HEK293 (cell line): ENCODE data around the gene PDPK1.

Source experiments
- CTCF ChIA-PET: fragments of 350-600 bp; formaldehyde crosslinking; extraction: SDS; loops from one replicate; lab custom pipeline; 2021; ENCODE audit warnings: antibody characterized with exemption; lab: Yijun Ruan, JAX
- POLR2A ChIA-PET: fragments of 300-600 bp; formaldehyde crosslinking; extraction: SDS; loops from one replicate; lab custom pipeline; 2020; ENCODE audit warnings: antibody characterized with exemption, inconsistent platforms; lab: Yijun Ruan, JAX
- H3K27ac ChIP-seq: fragments of 200-500 bp; sonication (Bioruptor generic); 2 replicates; pipeline ENCODE4 v1.5.1; 2014; ENCODE audit warnings: low read depth, low read length, control low read depth, inconsistent platforms; ENCODE audit errors: extremely low read depth
- H3K36me3 ChIP-seq, 2 experiments: fragments of 200-500 bp in 1 of 2; sonication (Bioruptor generic) in 1 of 2; 1 replicate in 1 of 2; 2 replicates in 1 of 2; pipeline ENCODE4 v1.5.1; 2014 to 2017; ENCODE audit warnings: inconsistent platforms in 2 of 2, low read length in 2 of 2; ENCODE audit not compliant: control insufficient read depth in 2 of 2, insufficient read depth in 1 of 2
- H3K4me1 ChIP-seq: fragments of 200-500 bp; sonication (Bioruptor generic); 2 replicates; pipeline ENCODE4 v1.5.1; 2014; ENCODE audit warnings: mild to moderate bottlenecking, low read length, inconsistent platforms; ENCODE audit not compliant: control insufficient read depth, insufficient read depth
- H3K4me3 ChIP-seq: 2 replicates; pipeline ENCODE4 v1.5.1; 2011; ENCODE audit warnings: low read depth, mild to moderate bottlenecking, control low read depth, low read length, moderate library complexity
- H3K9me3 ChIP-seq: fragments of 200-500 bp; sonication (Bioruptor generic); 2 replicates; pipeline ENCODE4 v1.5.1; 2014; ENCODE audit warnings: low read depth, low read length, inconsistent platforms; ENCODE audit not compliant: control insufficient read depth, insufficient read depth
- GFI1B ChIP-seq: fragments of 450-650 bp; formaldehyde crosslinking; IDR thresholded peaks from 2 replicates; pipeline ENCODE4 v1.5.1; 2016; ENCODE audit warnings: missing biosample characterization, missing genetic modification characterization
- GLI2 ChIP-seq: fragments of 450-650 bp; formaldehyde crosslinking; IDR thresholded peaks from 2 replicates; pipeline ENCODE4; 2017; ENCODE audit warnings: missing biosample characterization, missing genetic modification characterization, low read depth, borderline replicate concordance
- REPIN1 ChIP-seq: fragments of 450-650 bp; formaldehyde crosslinking; IDR thresholded peaks from 2 replicates; pipeline ENCODE4 v1.5.1; 2017; ENCODE audit warnings: missing biosample characterization, missing genetic modification characterization, low read depth
- ZNF121 ChIP-seq: fragments of 450-650 bp; formaldehyde crosslinking; IDR thresholded peaks from 2 replicates; pipeline ENCODE4 v1.5.1; 2016; ENCODE audit warnings: missing biosample characterization, missing genetic modification characterization
- ZNF132 ChIP-seq: fragments of 450-650 bp; formaldehyde crosslinking; IDR thresholded peaks from 2 replicates; pipeline ENCODE4 v1.5.1; 2017; ENCODE audit warnings: missing biosample characterization, missing genetic modification characterization, borderline replicate concordance
- ZNF23 ChIP-seq: fragments of 450-650 bp; formaldehyde crosslinking; IDR thresholded peaks from 2 replicates; pipeline ENCODE4 v1.5.1; 2016; ENCODE audit warnings: missing biosample characterization, missing genetic modification characterization, borderline replicate concordance
- ZNF560 ChIP-seq: fragments of 450-650 bp; formaldehyde crosslinking; IDR thresholded peaks from 2 replicates; pipeline ENCODE4 v1.5.1; 2017; ENCODE audit warnings: missing biosample characterization, missing genetic modification characterization, borderline replicate concordance
- ZNF660 ChIP-seq: fragments of 450-650 bp; IDR thresholded peaks from 2 replicates; pipeline ENCODE4 v1.5.1; 2018; ENCODE audit warnings: missing biosample characterization, mild to moderate bottlenecking, missing genetic modification characterization
- ZXDB ChIP-seq: fragments of 450-650 bp; formaldehyde crosslinking; IDR thresholded peaks from 2 replicates; pipeline ENCODE4 v1.5.1; 2016; ENCODE audit warnings: missing biosample characterization, missing genetic modification characterization
- TF ChIP-seq, protein P1 (sequence below): fragments of 450-650 bp; formaldehyde crosslinking; IDR thresholded peaks from 2 replicates; pipeline ENCODE4 v1.5.0; 2017; ENCODE audit warnings: missing biosample characterization, missing genetic modification characterization, borderline replicate concordance
- TF ChIP-seq, protein P2 (sequence below): fragments of 450-650 bp; formaldehyde crosslinking; IDR thresholded peaks from 2 replicates; pipeline ENCODE4 v1.5.1; 2016; ENCODE audit warnings: missing biosample characterization, missing genetic modification characterization, borderline replicate concordance
- TF ChIP-seq, protein P3 (sequence below): fragments of 450-650 bp; formaldehyde crosslinking; optimal IDR thresholded peaks from 2 replicates; pipeline ENCODE3; 2016; ENCODE audit warnings: missing biosample characterization, mild to moderate bottlenecking, missing genetic modification characterization
- TF ChIP-seq, protein P4 (sequence below): fragments of 450-650 bp; IDR thresholded peaks from 2 replicates; pipeline ENCODE4 v1.5.1; 2018; ENCODE audit warnings: missing biosample characterization, missing genetic modification characterization
- TF ChIP-seq, protein P5 (sequence below): fragments of 450-650 bp; formaldehyde crosslinking; IDR thresholded peaks from 2 replicates; pipeline ENCODE4 v1.5.1; 2016; ENCODE audit warnings: missing biosample characterization, missing genetic modification characterization, low read depth
- TF ChIP-seq, protein P6 (sequence below): fragments of 450-650 bp; formaldehyde crosslinking; IDR thresholded peaks from 2 replicates; pipeline ENCODE4 v1.5.1; 2017; ENCODE audit warnings: missing biosample characterization, mild to moderate bottlenecking, missing genetic modification characterization, moderate library complexity

PDPK1 gene

DNA sequence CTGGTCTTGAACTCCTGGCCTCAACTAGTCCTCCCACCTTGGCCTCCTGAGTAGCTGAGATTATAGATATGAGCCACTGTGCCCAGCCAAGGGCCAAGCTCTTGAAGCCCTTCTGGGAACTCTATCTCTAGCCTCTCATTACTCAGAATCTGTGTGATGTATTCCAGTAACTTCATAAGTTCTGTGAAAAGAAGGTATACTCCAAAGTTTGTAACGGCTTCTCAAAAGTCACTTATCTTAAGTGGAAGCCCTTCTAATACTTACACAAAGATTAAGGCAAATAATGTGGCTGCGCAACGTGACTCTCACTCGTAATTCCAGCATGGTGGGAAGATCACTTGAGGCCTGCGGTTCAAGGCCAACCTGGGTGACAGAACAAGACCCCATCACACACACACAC lies 43.2 kb upstream of the PDPK1 start:
- Histone ChIP-seq H3K4me3 (no peak overlapping the region), H3K4me1 (no peaks in the 10 kb centered on the region), H3K27ac (no peak overlapping the region), H3K36me3 (peaks cover 0 to 41% of the 10 kb centered on the region in 2 experiments; a peak in 2 of 3 replicates), H3K9me3 (no peaks in the 10 kb centered on the region)
- ChIA-PET CTCF (interaction anchor here (0.7 kb wide), 1 partner anchor 65 kb away, joined by 3 read pairs; no protein-coding TSS in a partner anchor), POLR2A (interaction anchor here (0.8 kb wide), 1 partner anchor 243 kb away, joined by 3 read pairs; no protein-coding TSS in a partner anchor)
- no peak for TF ChIP-seq GLI2 (tag by site-specific recombination)
- TF ChIP-seq, protein P1, sequence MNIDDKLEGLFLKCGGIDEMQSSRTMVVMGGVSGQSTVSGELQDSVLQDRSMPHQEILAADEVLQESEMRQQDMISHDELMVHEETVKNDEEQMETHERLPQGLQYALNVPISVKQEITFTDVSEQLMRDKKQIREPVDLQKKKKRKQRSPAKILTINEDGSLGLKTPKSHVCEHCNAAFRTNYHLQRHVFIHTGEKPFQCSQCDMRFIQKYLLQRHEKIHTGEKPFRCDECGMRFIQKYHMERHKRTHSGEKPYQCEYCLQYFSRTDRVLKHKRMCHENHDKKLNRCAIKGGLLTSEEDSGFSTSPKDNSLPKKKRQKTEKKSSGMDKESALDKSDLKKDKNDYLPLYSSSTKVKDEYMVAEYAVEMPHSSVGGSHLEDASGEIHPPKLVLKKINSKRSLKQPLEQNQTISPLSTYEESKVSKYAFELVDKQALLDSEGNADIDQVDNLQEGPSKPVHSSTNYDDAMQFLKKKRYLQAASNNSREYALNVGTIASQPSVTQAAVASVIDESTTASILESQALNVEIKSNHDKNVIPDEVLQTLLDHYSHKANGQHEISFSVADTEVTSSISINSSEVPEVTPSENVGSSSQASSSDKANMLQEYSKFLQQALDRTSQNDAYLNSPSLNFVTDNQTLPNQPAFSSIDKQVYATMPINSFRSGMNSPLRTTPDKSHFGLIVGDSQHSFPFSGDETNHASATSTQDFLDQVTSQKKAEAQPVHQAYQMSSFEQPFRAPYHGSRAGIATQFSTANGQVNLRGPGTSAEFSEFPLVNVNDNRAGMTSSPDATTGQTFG (tag by site-specific recombination) = no peak
- no peak for TF ChIP-seq GFI1B (tag by site-specific recombination)
- TF ChIP-seq ZNF23 (tag by site-specific recombination) = no peak
- TF ChIP-seq ZNF121 = no peak

DNA sequence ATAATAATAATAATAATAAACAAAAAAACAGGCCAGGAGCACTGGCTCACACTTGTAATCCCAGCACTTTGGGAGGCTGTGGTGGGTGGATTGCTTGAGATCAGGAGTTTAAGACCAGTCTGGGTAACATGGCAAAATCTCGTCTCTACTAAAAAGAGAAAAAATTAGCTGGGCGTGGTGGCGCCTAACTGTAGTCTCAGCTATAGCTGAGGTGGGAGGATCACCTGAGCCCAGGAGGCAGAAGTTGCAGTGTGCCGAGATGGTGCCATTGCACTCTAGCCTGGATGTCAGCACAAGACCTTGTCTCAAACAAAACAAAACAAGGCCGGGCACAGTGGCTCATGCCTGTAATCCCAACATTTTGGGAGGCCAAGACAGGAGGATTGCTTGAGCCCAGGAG lies 42.8 kb upstream of the PDPK1 start:
- CTCF ChIA-PET = interaction anchor here (0.7 kb wide), 1 partner anchor 65 kb away, joined by 3 read pairs; no protein-coding TSS in a partner anchor
- Histone ChIP-seq H3K36me3 (peaks cover 0 to 41% of the 10 kb centered on the region in 2 experiments; a peak in 2 of 3 replicates), H3K4me3 (no peak overlapping the region), H3K9me3 (no peaks in the 10 kb centered on the region), H3K27ac (no peak overlapping the region), H3K4me1 (no peaks in the 10 kb centered on the region)
- POLR2A ChIA-PET = interaction anchor here (0.8 kb wide), 1 partner anchor 243 kb away, joined by 3 read pairs; no protein-coding TSS in a partner anchor
- TF ChIP-seq REPIN1 (tag by site-specific recombination) (no peak), ZXDB (tag by site-specific recombination) (no peak), ZNF132 (tag by site-specific recombination) (no peak), ZNF660 (no peak), ZNF560 (tag by site-specific recombination) (no peak)
- TF ChIP-seq, protein P2, sequence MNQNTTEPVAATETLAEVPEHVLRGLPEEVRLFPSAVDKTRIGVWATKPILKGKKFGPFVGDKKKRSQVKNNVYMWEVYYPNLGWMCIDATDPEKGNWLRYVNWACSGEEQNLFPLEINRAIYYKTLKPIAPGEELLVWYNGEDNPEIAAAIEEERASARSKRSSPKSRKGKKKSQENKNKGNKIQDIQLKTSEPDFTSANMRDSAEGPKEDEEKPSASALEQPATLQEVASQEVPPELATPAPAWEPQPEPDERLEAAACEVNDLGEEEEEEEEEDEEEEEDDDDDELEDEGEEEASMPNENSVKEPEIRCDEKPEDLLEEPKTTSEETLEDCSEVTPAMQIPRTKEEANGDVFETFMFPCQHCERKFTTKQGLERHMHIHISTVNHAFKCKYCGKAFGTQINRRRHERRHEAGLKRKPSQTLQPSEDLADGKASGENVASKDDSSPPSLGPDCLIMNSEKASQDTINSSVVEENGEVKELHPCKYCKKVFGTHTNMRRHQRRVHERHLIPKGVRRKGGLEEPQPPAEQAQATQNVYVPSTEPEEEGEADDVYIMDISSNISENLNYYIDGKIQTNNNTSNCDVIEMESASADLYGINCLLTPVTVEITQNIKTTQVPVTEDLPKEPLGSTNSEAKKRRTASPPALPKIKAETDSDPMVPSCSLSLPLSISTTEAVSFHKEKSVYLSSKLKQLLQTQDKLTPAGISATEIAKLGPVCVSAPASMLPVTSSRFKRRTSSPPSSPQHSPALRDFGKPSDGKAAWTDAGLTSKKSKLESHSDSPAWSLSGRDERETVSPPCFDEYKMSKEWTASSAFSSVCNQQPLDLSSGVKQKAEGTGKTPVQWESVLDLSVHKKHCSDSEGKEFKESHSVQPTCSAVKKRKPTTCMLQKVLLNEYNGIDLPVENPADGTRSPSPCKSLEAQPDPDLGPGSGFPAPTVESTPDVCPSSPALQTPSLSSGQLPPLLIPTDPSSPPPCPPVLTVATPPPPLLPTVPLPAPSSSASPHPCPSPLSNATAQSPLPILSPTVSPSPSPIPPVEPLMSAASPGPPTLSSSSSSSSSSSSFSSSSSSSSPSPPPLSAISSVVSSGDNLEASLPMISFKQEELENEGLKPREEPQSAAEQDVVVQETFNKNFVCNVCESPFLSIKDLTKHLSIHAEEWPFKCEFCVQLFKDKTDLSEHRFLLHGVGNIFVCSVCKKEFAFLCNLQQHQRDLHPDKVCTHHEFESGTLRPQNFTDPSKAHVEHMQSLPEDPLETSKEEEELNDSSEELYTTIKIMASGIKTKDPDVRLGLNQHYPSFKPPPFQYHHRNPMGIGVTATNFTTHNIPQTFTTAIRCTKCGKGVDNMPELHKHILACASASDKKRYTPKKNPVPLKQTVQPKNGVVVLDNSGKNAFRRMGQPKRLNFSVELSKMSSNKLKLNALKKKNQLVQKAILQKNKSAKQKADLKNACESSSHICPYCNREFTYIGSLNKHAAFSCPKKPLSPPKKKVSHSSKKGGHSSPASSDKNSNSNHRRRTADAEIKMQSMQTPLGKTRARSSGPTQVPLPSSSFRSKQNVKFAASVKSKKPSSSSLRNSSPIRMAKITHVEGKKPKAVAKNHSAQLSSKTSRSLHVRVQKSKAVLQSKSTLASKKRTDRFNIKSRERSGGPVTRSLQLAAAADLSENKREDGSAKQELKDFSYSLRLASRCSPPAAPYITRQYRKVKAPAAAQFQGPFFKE (tag by site-specific recombination) = no peak
- TF ChIP-seq, protein P3, sequence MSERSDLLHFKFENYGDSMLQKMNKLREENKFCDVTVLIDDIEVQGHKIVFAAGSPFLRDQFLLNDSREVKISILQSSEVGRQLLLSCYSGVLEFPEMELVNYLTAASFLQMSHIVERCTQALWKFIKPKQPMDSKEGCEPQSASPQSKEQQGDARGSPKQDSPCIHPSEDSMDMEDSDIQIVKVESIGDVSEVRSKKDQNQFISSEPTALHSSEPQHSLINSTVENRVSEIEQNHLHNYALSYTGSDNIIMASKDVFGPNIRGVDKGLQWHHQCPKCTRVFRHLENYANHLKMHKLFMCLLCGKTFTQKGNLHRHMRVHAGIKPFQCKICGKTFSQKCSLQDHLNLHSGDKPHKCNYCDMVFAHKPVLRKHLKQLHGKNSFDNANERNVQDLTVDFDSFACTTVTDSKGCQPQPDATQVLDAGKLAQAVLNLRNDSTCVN = no peak
- TF ChIP-seq, protein P4, sequence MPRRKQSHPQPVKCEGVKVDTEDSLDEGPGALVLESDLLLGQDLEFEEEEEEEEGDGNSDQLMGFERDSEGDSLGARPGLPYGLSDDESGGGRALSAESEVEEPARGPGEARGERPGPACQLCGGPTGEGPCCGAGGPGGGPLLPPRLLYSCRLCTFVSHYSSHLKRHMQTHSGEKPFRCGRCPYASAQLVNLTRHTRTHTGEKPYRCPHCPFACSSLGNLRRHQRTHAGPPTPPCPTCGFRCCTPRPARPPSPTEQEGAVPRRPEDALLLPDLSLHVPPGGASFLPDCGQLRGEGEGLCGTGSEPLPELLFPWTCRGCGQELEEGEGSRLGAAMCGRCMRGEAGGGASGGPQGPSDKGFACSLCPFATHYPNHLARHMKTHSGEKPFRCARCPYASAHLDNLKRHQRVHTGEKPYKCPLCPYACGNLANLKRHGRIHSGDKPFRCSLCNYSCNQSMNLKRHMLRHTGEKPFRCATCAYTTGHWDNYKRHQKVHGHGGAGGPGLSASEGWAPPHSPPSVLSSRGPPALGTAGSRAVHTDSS = no peak
- TF ChIP-seq, protein P5, sequence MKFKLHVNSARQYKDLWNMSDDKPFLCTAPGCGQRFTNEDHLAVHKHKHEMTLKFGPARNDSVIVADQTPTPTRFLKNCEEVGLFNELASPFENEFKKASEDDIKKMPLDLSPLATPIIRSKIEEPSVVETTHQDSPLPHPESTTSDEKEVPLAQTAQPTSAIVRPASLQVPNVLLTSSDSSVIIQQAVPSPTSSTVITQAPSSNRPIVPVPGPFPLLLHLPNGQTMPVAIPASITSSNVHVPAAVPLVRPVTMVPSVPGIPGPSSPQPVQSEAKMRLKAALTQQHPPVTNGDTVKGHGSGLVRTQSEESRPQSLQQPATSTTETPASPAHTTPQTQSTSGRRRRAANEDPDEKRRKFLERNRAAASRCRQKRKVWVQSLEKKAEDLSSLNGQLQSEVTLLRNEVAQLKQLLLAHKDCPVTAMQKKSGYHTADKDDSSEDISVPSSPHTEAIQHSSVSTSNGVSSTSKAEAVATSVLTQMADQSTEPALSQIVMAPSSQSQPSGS (tag by site-specific recombination) = no peak
- TF ChIP-seq, protein P6, sequence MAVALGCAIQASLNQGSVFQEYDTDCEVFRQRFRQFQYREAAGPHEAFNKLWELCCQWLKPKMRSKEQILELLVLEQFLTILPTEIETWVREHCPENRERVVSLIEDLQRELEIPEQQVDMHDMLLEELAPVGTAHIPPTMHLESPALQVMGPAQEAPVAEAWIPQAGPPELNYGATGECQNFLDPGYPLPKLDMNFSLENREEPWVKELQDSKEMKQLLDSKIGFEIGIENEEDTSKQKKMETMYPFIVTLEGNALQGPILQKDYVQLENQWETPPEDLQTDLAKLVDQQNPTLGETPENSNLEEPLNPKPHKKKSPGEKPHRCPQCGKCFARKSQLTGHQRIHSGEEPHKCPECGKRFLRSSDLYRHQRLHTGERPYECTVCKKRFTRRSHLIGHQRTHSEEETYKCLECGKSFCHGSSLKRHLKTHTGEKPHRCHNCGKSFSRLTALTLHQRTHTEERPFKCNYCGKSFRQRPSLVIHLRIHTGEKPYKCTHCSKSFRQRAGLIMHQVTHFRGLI (tag by site-specific recombination) = no peak
